NOMO-1 treated with DMSO at 0.1 percent for 48 hours (cell line): ENCODE measurements around the gene NONO.
"Not testable (repeated sequence)": the region's sequence is repeated elsewhere in the genome, so short reads cannot be mapped to it uniquely, and the experiment has no call there.

Experiments
- DNase-seq: peaks from one replicate; lab custom pipeline; 2025; ENCODE audit not compliant: unreplicated experiment; lab: John Stamatoyannopoulos, UW

The NONO gene

DNA sequence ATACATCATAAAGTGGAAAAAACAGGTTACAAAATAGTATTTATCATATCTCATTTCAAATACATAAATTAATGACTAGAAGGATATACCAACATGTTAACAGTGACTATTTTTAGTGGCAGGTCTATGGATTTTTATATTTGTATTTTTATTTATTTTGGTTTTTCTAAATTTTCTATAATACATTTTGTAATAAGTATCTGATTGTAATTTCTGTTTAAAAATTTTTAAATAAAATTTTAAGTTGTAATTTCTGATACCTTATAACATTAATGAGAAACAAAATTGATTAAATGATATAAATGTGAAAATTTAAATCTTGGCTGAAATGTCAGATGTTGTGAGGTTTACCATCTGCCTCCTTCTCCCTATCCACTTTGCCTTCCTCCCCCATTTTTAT is 2.5 kb downstream of the NONO start:
- no peak for DNase-seq

DNA sequence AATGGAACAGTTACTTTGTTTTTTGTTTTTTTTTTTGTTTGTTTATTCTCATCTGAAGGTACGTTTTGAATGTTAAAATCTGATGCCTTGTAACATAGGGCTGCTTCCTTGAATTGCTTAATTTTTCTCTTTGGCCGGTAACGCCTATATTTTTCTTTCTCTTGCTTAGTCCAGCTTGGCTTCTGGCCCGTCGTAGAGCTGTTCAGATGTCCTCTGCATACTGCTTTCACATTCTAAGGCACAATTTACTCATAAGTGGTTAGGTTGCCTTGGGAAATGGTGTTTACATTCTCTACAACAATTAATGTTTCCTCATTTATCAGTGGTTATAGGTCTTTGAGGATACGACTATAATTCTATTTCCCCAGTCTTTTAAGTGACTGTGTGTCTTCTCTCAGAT is 7.9 kb downstream of the NONO start:
- DNase-seq, result no peak

DNA sequence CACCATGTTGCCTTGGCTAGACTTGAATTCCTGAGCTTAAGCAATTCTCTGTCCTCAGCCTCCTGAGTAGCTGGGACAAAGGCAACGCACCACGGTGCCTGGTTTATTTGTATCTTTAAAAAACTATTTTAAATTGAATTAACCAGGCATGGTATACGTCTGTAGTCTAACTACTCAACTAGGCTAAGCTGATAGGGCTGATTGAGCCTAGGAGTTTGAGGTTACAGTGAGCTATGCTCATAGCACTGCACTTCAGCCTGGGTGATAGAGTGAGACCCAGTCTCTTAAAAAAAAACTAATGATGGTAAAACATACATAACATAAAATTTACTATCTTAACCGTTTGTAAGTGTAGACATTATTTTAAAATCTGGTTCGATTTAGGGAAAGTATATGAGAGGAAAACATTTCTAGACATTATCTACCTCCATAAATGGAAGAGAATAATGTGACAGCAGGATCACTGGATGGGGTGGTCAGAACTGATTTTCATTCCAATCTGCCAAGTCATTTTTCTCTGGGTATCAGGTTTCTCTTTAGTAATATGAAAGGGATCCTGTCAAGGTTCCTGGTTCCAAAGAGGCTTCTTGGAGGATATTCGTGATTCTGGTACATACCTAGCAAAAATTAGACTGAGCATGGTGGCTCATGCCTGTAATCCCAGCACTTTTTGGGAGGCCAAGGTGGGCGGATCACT is 9.4 kb downstream of the NONO start:
- DNase-seq, result no peak

DNA sequence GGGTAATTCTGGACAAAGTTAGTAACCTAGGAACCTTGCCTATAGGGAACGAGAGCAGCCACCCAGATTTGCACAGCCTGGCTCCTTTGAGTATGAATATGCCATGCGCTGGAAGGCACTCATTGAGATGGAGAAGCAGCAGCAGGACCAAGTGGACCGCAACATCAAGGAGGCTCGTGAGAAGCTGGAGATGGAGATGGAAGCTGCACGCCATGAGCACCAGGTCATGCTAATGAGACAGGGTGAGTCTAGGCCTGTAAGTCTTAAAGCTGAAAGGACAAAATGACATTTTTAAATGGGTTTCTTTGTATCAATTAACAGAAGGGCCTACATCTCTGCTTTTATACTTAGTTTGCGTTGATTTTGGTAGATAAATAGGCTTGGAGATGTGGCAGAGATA is 13.4 kb downstream of the NONO start:
- DNase-seq, result no peak

DNA sequence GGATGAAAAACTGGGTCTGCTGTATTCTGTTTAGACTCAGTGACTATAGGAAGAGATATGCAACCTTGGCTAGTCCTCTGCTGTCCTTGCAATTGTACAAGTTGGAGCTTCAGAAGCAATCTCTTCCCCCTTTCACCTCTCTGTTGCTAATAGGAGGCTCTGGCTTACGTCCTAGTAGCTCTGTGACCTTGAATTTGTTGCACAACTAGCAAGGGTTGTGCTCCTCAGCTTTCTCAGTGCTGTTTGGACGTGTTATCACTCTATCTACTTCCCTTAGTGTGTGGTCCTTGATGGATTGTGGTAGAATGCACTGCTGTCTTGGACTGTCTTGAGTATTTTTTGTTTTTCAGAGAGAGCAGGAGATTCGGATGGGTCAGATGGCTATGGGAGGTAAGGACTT is 14.7 kb downstream of the NONO start:
- DNase-seq, result no peak

DNA sequence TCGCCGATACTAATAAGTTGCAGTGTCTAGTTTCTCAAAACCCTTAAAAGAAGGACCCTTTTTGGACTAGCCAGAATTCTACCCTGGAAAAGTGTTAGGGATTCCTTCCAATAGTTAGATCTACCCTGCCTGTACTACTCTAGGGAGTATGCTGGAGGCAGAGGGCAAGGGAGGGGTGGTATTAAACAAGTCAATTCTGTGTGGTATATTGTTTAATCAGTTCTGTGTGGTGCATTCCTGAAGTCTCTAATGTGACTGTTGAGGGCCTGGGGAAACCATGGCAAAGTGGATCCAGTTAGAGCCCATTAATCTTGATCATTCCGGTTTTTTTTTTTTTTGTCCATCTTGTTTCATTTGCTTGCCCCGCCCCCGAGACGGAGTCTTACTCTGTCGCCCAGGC is 16.6 kb downstream of the NONO start:
- DNase-seq, result not testable (repeated sequence)

DNA sequence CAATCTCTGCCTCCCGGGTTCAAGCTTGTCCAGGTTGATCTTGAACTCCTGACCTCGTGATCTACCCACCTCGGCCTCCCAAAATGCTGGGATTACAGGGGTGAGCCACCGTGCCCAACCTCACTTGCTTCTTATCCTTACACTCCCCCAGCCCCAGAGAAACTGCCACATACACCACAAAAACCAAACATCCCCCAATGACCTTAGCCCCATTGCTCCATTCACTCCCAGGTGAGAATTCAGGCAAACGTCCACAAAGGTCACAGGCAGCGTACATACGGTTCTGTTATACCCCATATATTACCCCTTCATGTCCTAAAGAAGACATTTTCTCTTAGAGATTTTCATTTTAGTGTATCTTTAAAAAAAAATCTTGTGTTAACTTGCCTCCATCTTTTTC is 17.1 kb downstream of the NONO start:
- DNase-seq, result not testable (repeated sequence)

DNA sequence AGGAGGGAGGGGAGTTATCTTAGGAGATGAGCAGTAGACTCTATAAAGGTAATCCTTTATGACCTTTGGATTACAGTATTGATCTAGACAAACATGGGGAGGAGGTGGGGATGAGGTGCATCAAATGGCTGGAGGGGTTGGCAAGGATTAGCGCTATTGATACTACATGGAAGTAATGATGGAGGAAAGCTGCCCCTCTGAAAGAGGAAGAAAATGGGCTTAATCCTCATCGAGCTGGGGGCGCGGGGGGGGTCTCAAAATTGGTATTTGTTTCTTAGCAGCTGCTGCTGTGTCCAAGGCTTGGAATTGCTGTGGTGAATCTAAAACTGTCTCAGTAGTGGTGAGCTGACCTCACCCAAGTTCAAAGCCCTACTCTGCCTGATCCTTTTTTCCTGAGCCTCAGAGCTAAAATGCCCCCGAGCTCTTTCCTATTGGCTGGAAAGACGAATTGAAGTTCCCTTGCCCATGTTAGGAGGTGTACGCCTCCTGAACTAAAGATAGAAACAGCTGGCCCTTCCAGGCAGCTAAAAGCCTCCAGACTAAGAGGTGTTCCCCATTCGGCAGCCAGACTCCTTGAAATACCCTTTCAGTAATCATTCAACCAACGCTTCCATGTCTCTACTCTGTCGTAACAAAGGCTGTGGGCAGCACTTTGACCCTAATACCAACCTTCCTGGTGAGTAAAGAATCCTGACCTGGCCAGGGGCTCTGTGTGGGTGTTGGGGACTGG is 17.9 kb downstream of the NONO start, which contains the start of gene ITGB1BP2:
TSS of gene ITGB1BP2 (plus strand) at position 556 of the 730 bp plus-strand sequence. CDS start at position 613, 57 bp downstream.
- DNase-seq, result no peak

DNA sequence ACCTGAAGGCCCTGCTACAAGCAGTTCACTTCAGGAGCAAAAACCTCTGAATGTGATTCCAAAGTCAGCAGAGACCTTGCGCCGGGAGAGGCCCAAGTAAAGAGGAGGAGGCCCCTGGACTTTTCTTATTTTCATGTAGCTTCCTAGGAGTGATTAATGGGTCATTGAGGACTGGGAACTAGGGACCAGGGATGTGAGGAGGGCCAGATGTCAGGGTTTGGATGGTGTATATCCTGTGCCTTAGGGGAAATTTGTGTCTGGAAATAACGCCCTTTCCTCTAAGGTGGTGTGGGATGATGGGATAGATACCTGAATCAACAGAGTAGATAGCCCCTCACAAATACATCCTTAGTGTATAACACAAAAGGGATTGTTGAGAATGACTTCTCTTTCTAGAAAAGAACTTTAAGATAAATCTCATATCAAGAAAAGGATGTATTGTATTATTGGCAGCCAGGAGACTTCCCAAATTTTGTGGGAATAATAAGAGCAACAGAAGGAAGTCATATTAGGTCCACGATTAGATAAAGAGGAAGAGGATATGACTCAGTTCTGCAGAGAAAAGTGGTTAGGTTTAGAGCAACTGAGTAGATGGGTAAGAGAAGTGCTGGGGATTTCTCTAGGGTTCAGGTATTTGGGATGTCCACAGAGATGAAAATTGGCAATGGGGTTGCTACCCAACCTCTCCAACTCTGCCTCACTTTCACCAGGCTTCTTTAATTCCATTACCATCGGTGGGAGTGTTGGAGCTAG is 19.2 kb downstream of the NONO start:
- DNase-seq, result peak; percentile 24

DNA sequence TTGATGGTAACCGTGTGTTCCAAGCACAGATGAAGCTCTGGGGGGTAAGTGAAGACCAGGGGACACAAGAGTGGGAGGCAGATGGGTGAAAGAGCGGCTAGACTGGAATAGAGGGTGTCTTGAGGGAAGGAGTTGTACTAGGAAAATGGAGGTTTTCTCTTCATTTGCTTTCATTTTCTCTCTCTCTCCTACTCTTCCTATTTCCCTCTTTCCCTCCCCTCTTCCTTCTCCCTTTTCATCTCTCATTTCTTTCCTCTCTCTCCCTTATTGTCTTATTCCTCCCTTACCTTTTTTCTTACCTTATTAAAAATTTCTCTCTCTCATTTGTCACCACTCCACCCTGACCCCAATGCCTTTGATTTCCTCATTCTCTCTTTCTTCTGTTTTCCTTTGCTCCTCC is 21.1 kb downstream of the NONO start:
- no peak for DNase-seq

DNA sequence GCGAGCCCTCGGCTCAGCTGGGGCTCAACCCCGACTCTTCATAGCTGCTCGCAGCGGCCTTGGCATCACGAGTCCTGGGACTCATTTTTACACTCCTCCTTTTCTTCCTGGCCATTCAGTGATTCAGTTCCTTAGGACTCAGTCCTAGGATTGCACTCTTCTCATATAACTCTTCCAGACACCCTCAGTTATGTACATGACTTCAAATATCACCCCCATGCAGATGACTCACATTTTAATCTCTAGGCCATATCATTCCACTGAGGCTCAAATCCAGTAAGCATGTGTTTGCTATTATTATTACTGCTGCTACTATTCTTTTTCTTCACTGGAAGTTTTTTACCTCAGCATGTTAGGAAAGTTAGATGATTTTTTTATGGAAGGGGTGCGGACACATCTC is 32.5 kb downstream of the NONO start:
- no peak for DNase-seq

DNA sequence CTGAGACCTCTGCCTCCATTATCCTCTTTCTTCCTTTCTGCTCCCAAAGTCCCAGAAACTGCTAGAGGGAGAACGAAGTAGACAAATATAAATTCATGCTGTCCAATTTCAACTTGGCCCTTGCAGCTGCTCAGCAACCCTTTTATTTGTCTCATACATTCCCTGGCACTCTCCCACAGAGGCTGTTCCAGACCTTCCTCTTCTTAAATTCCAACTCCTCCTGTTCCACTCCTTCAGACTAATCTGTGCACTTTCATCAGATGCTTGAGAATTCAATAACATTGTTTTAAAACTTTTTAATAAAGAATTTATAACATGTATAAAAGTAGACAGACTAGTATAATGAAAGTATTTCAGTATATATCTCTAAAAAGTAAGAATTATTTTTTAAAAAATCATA is 33.5 kb downstream of the NONO start:
- not testable (repeated sequence) for DNase-seq

DNA sequence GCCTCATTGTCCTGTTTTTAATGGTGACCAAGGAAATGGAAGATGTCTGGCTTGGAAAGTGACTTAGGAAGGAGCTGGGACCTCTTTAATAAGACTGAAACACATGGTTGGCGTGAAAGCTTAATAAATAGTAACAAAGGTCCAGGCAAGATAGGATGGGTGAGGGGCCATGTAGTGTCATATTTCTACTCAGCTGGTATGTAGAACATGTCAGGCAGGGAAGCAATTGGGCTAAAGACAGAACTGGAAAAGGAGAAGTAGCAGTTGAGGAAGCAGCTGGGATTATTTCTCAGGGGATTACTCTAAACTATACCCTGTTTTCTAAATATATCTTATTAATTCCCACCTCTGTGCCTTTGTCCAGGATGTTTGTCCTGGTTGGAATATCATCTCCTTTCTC is 36.7 kb downstream of the NONO start:
- peak; percentile 15 for DNase-seq

DNA sequence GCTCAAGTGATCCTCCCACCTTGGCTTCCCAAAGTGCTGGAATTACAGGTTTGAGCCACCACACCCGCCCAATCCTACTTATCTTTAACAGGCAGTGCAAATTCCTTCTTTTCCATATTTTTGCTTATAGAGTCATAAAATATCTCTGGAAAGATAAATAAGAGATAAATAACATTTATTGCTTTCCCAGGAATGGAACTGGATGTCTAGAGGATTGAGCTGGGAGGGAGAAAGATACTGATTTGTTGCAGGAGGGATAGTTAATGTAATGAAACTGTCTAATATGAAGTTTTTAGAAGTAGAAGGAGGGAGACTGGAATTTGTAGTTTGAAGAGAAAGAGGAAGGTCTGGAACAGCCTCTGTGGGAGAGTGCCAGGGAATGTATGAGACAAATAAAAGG is 38.3 kb downstream of the NONO start:
- DNase-seq, result no peak

DNA sequence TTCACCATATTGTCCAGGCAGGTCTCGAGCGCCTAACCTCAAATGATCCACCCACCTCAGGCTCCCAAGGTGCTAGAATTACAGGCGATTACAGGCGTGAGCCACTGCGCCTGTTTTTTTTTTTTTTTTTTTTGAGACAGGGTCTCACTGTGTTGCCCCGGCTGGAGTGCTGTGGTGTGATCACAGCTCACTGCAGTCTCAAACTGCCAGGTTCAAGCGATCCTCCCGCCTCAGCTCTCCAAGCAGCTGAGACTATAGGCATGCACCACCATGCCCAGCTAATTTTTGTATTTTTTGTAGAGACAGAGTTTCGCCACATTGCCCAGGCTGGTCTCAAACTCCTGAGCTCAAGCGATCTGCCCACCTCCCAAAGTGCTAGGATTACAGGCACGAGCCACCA is 41.0 kb downstream of the NONO start:
- not testable (repeated sequence) for DNase-seq

DNA sequence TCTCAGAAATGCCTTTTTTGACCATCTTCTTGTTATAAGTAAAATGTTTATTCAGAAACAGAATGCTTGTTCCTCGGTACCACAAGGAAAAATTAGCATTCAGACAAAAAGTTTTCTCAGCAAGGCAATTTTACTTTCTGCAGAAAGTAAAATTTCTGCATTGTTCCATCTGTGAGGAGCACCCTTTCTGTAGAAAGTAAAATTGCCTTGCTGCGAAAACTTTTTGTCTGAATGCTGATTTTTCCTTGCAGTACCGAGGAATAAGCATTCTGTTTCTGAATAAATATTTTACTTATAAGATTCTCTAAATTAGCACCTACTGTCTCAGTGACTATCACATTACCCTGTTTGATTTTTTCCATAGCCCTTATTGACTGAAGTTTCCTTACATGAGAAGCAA is 43.0 kb downstream of the NONO start:
- DNase-seq, result no peak

DNA sequence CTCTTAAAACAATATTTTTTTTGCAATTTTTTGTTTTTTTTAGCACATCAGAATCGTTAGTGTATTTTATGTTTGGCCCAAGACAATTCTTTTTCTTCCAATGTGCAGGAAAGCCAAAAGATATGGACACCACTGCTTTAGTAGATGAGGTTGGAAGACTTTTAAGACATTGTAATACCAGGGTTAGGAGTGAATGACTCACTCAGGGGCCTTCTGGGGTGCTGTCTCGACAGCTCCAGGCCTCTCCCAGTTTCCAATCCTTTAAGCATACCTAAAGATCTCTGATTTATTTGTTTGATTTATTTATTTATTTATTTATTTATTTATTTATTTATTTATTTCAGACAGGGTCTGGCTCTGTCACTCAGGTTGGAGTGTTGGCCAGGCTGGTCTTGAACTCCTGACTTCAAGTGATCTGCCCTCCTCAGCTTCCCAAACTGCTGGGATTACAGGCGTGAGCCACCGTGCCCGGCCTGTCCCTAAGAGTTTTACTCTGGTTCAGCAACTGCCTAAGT is 65.8 kb downstream of the NONO start:
- DNase-seq, result not testable (repeated sequence)

DNA sequence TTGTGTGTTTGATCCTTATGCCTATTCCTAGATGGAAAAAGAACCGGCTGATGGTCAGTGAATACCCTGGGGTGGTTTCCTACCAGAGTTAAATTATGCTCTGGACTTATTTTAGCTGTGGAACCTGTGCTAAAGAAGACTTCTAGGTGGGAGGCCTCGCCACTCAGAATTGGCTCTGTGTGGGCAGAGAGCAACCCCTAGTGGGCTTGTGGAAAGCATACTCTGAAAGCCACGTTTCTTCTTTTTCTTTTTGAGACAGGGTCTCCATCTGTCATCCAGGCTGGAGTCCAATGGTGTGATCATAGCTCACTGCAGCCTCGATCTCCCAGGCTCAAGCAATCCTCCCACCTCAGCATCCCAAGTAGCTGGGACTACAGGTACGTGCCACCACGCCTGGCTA is 66.4 kb downstream of the NONO start:
- DNase-seq, result not testable (repeated sequence)
